ENCODE results near the gene TMEM217. TPM values are rescaled to one million over a fixed set of nuclear protein-coding genes. Genes with fewer than 3 reads are reported as not detected.
"Not testable (repeated sequence)": the region's sequence is repeated elsewhere in the genome, so short reads cannot be mapped to it uniquely, and the experiment has no call there.

The TMEM217 gene
- polyA plus RNA-seq, 1 of the 3 experiments (the other 2 are of a cell fraction), result 1.5 TPM

DNA sequence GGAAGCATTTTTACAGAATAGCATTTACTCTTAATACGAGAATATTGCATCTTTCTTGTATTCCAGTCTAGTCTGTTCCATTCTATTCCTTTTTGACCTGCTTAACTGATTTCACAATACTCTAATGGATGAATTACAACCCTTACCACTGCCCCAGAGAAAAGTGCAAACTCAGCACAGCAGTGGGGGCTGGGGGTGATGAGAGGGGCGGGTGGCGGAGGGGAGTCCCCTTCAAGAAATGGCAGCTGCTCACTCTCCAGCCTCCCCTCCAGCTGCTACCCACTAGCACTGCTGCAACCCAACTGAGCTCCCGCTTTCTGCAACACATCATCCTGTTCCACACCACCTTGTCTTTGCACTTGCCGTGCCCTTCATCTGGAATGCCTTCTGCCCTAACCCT is 57.9 kb downstream of the TMEM217 start:
- 88% methylated on average over 5 of the region's 5 CpGs for WGBS (ENCODE audit: low lambda C conversion rate)
- POLR2A ChIA-PET, result no interaction called here
- Histone ChIP-seq H3K36me3 (replicated peaks in 1 of 2; ENCODE audit: control insufficient read depth in 1 of 2, insufficient read depth in 2 of 2, low read length in 1 of 2) (no peaks in the 10 kb centered on the region), H3K4me1 (ENCODE audit: control insufficient read depth in 1 of 2, insufficient read depth in 2 of 2, low read depth in 1 of 2, low read length in 1 of 2) (no peaks in the 10 kb centered on the region), H3K9me2 (no peaks in the 10 kb centered on the region), H3K9ac (no peak overlapping the region), H3K4me3 (ENCODE audit: low read depth in 2 of 2, low read length in 1 of 2) (no peak overlapping the region), H2AFZ (ENCODE audit: low read depth) (no peak overlapping the region), H3K79me2 (ENCODE audit: insufficient read depth) (no peaks in the 10 kb centered on the region), H4K20me1 (ENCODE audit: insufficient read depth) (no peaks in the 10 kb centered on the region), H3K27ac (ENCODE audit: low read depth in 2 of 2, low read length in 1 of 2) (no peak overlapping the region), H3K4me2 (no peak overlapping the region), H3K9me3 (no peaks in the 10 kb centered on the region), H3F3A (replicated peaks; ENCODE audit: insufficient read depth) (no peaks in the 10 kb centered on the region), H3K27me3 (ENCODE audit: insufficient read depth) (no peaks in the 10 kb centered on the region)
- TF ChIP-seq CTCF (IDR thresholded peaks at IDR 0.05) (no peak), NFIC (IDR thresholded peaks at IDR 0.05; ENCODE audit: borderline replicate concordance) (no peak), RFX5 (IDR thresholded peaks at IDR 0.05; ENCODE audit: low read length) (no peak), CHD2 (IDR thresholded peaks at IDR 0.05; ENCODE audit: low read length, partially characterized antibody) (no peak), EZH2phosphoT487 (IDR thresholded peaks at IDR 0.05; ENCODE audit: borderline replicate concordance, low read depth) (no peak), TCF12 (IDR thresholded peaks at IDR 0.05) (no peak), TAF1 (IDR thresholded peaks at IDR 0.05; ENCODE audit: borderline replicate concordance, low read depth, low read length) (no peak), FOSL2 (IDR thresholded peaks at IDR 0.05; ENCODE audit: borderline replicate concordance, low read depth) (no peak), FOXM1 (IDR thresholded peaks at IDR 0.05; ENCODE audit: low read depth) (no peak), SIN3A (IDR thresholded peaks at IDR 0.05; ENCODE audit: borderline replicate concordance, low read depth, low read length) (no peak), TEAD4 (IDR thresholded peaks at IDR 0.05; ENCODE audit: borderline replicate concordance, insufficient read depth) (no peak), YY1 (IDR thresholded peaks at IDR 0.05; ENCODE audit: low read depth) (no peak)
- TF ChIP-seq, protein P1, sequence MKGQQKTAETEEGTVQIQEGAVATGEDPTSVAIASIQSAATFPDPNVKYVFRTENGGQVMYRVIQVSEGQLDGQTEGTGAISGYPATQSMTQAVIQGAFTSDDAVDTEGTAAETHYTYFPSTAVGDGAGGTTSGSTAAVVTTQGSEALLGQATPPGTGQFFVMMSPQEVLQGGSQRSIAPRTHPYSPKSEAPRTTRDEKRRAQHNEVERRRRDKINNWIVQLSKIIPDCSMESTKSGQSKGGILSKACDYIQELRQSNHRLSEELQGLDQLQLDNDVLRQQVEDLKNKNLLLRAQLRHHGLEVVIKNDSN (IDR thresholded peaks at IDR 0.05; ENCODE audit: borderline replicate concordance, low read depth), result no peak
- TF ChIP-seq, protein P2, sequence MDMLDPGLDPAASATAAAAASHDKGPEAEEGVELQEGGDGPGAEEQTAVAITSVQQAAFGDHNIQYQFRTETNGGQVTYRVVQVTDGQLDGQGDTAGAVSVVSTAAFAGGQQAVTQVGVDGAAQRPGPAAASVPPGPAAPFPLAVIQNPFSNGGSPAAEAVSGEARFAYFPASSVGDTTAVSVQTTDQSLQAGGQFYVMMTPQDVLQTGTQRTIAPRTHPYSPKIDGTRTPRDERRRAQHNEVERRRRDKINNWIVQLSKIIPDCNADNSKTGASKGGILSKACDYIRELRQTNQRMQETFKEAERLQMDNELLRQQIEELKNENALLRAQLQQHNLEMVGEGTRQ (IDR thresholded peaks at IDR 0.05; ENCODE audit: borderline replicate concordance, low read depth, low read length), result no peak
- TF ChIP-seq, protein P3, sequence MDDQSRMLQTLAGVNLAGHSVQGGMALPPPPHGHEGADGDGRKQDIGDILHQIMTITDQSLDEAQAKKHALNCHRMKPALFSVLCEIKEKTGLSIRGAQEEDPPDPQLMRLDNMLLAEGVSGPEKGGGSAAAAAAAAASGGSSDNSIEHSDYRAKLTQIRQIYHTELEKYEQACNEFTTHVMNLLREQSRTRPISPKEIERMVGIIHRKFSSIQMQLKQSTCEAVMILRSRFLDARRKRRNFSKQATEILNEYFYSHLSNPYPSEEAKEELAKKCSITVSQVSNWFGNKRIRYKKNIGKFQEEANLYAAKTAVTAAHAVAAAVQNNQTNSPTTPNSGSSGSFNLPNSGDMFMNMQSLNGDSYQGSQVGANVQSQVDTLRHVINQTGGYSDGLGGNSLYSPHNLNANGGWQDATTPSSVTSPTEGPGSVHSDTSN (IDR thresholded peaks at IDR 0.05), result no peak
- CTCF ChIA-PET, result interaction anchor here (1.7 to 6.6 kb wide), 5 partner anchors 10 to 180 kb away, joined by 9 to 65 read pairs (median 11); no protein-coding TSS in a partner anchor
- DNase-seq, result no peak

GRCh38 chr6:37196451-37196850 is 61.5 kb downstream of the TMEM217 start:
- CTCF ChIA-PET, result interaction anchor here (0.8 to 6.6 kb wide), 5 partner anchors 11 to 430 kb away, joined by 3 to 65 read pairs (median 3); no protein-coding TSS in a partner anchor
- H3K9me2 ChIP-seq; H3K9me3 ChIP-seq; H3K4me2 ChIP-seq; H3K9ac ChIP-seq; H3K27me3 ChIP-seq (ENCODE audit: insufficient read depth); H2AFZ ChIP-seq (ENCODE audit: low read depth); DNase-seq; H3K4me3 ChIP-seq (ENCODE audit: low read depth in 2 of 2, low read length in 1 of 2); H3K36me3 ChIP-seq (replicated peaks in 1 of 2; ENCODE audit: control insufficient read depth in 1 of 2, insufficient read depth in 2 of 2, low read length in 1 of 2); H4K20me1 ChIP-seq (ENCODE audit: insufficient read depth); POLR2A ChIA-PET; H3K4me1 ChIP-seq (ENCODE audit: control insufficient read depth in 1 of 2, insufficient read depth in 2 of 2, low read depth in 1 of 2, low read length in 1 of 2); H3K79me2 ChIP-seq (ENCODE audit: insufficient read depth); H3K27ac ChIP-seq (ENCODE audit: low read depth in 2 of 2, low read length in 1 of 2); H3F3A ChIP-seq (replicated peaks; ENCODE audit: insufficient read depth): not testable (repeated sequence)
- 72% methylated on average over 4 of the region's 4 CpGs for WGBS (ENCODE audit: low lambda C conversion rate)

- H3K4me1 ChIP-seq (ENCODE audit: control insufficient read depth in 1 of 2, insufficient read depth in 2 of 2, low read depth in 1 of 2, low read length in 1 of 2); H3K27me3 ChIP-seq (ENCODE audit: insufficient read depth); H3F3A ChIP-seq (replicated peaks; ENCODE audit: insufficient read depth); H3K4me3 ChIP-seq (ENCODE audit: low read depth in 2 of 2, low read length in 1 of 2); H3K27ac ChIP-seq (ENCODE audit: low read depth in 2 of 2, low read length in 1 of 2); H3K9me2 ChIP-seq; POLR2A ChIA-PET; H3K9ac ChIP-seq; H3K9me3 ChIP-seq; H3K36me3 ChIP-seq (replicated peaks in 1 of 2; ENCODE audit: control insufficient read depth in 1 of 2, insufficient read depth in 2 of 2, low read length in 1 of 2); H3K4me2 ChIP-seq; DNase-seq; H3K79me2 ChIP-seq (ENCODE audit: insufficient read depth); H2AFZ ChIP-seq (ENCODE audit: low read depth); H4K20me1 ChIP-seq (ENCODE audit: insufficient read depth): not testable (repeated sequence)
- CTCF ChIA-PET, result interaction anchor here (1.2 to 3.8 kb wide), 6 partner anchors 12 to 176 kb away, joined by 3 to 24 read pairs (median 13); no protein-coding TSS in a partner anchor
- WGBS (ENCODE audit: low lambda C conversion rate), result 64% methylated on average over 1 of the region's 1 CpG
Measured at GRCh38 chr6:37194886-37195285, 63.1 kb downstream of the TMEM217 start.

Measured in SK-N-SH (cell line).